ENCODE data around the gene RASGRF1. TPM values are rescaled to one million over a fixed set of nuclear protein-coding genes. Genes with fewer than 3 reads are reported as not detected.
"Not testable (repeated sequence)": the region's sequence is repeated elsewhere in the genome, so short reads cannot be mapped to it uniquely, and the experiment has no call there.

Gene RASGRF1, protein sequence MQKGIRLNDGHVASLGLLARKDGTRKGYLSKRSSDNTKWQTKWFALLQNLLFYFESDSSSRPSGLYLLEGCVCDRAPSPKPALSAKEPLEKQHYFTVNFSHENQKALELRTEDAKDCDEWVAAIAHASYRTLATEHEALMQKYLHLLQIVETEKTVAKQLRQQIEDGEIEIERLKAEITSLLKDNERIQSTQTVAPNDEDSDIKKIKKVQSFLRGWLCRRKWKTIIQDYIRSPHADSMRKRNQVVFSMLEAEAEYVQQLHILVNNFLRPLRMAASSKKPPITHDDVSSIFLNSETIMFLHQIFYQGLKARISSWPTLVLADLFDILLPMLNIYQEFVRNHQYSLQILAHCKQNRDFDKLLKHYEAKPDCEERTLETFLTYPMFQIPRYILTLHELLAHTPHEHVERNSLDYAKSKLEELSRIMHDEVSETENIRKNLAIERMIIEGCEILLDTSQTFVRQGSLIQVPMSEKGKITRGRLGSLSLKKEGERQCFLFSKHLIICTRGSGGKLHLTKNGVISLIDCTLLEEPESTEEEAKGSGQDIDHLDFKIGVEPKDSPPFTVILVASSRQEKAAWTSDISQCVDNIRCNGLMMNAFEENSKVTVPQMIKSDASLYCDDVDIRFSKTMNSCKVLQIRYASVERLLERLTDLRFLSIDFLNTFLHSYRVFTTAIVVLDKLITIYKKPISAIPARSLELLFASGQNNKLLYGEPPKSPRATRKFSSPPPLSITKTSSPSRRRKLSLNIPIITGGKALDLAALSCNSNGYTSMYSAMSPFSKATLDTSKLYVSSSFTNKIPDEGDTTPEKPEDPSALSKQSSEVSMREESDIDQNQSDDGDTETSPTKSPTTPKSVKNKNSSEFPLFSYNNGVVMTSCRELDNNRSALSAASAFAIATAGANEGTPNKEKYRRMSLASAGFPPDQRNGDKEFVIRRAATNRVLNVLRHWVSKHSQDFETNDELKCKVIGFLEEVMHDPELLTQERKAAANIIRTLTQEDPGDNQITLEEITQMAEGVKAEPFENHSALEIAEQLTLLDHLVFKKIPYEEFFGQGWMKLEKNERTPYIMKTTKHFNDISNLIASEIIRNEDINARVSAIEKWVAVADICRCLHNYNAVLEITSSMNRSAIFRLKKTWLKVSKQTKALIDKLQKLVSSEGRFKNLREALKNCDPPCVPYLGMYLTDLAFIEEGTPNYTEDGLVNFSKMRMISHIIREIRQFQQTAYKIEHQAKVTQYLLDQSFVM (N-terminal part only)
- polyA plus RNA-seq (ENCODE audit: insufficient read length in 4 of 4): under 1 TPM; 0.07 to 0.92 (median 0.51) TPM

DNA sequence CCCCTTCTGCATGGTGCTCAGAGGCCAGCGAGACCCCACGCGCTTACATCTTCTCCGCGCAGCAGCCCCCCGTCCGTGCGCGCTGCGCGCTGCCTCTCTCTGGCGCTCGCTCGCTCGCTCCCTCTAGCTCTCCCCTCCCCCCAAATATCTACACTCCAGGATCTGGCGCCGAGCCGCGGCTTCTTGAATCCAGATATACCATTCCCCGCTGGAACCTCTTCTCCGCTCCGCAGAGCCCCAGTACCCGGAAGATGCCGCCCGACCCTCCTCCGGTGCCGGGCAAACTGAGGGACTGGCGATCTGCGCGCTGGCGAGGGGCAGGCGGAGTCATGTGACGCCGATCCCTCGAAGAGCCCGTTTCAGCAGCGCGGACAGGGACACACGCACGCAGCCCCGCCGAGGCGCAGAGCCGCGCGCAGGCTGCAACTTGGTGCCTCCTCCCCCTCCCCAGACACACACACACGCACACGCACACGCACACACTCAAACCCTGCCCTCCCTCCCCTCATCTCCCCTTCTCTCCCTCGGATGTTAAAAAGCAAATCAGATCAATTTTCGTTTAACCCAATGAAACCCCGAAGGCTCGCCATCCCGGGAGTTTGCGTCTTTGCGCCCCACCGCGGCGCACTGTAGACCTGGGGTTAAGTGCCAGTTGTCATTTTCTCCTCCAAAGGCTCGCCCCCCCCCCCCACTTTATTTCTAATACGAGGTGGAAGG lies at the start of gene RASGRF1:
Gene RASGRF1, minus strand, starts transcription at position 294 of the 717 bp plus-strand sequence. Its CDS starts 282 bp downstream, at position 12.
- DNase-seq (ENCODE audit: low read depth in 4 of 4, low spot score in 3 of 4): no peak

DNA sequence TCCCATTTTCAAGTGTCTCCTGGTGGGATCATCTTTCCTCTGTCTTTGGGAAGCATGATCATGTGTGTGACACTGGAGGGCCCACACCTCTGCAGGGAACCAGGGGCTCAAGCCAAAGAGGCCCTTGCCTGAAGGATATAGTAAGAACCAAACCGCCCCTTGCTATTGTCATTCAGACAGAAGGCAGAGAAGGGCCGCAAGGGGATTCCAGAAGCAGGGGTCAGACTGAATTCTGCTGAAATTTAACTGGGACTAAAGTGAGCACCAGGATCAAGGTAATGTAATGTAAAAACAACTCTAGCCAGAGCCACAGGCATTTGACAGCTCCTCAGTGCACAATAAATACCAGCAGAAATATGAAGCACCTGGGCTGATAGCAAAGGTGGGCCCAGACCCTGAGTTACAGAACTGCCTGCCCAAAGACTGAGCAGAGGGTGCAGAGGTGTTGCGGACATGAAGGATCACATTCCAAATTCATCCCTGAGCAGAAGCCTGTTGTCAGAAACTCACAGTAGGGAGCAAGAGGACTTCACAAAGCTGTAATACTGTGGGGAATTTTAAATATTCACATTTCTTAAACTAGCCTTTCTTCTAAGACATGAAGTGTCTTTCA lies 46.0 kb upstream of the RASGRF1 start:
- DNase-seq (ENCODE audit: low read depth in 4 of 4, low spot score in 3 of 4): no peak

DNA sequence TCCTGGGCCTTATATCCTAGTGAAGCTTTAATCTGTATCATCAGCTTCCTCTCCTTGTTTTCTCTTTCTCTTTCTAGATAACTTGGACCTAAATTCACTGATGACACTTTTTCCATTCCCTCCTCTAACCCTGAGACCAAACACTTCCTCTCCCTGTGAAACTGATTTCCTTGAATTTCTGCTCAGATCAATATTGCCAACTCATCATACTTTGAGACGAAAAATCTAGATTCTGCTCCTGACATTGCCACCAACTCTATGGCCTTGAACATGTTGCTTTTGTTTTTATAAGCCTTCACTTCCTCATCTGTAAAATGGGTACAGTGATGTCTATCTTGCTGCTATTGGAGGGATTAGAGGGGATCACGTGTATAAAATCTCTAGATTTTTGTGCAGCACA lies 42.7 kb upstream of the RASGRF1 start:
- no peak for DNase-seq (ENCODE audit: low read depth in 4 of 4, low spot score in 3 of 4)

DNA sequence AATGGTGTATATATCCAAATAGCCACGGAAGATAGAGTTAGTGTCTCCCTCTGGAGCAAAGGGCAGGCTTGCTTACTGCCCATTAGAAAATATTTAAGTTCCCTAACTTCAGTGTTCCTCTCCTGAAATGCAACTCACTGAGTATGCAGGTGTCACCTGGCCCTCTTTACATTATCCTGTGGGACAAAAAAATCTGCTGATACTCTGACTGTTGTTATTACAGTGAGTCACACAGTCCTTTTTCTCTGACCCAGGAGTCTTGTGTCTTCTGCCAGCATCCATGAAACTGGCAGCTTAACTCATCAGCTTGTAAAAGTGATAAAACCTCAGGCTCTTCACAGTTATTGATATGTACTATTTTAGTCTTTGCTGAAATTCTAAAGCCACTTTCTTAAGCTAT lies 42.2 kb upstream of the RASGRF1 start:
- no peak for DNase-seq (ENCODE audit: low read depth in 4 of 4, low spot score in 3 of 4)

DNA sequence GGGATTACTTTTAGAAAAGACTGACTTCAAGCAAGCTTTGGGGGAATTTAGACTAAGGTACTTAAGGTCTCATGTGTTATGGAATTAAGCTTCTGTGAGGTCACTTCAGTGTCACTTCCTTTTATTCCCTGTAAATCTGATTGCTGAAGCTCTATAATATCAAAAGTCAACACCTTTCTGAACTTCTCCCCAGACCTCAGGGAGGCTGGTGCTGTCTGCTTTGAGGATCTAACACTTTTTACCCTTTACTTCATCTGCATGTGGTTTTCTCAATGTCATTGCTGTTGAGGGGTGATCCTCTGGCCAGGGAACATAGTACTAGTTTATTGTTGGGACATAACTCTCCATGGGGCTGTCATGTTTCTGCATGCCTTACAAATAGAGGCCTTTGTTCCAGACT lies 41.8 kb upstream of the RASGRF1 start:
- no peak for DNase-seq (ENCODE audit: low read depth in 4 of 4, low spot score in 3 of 4)

DNA sequence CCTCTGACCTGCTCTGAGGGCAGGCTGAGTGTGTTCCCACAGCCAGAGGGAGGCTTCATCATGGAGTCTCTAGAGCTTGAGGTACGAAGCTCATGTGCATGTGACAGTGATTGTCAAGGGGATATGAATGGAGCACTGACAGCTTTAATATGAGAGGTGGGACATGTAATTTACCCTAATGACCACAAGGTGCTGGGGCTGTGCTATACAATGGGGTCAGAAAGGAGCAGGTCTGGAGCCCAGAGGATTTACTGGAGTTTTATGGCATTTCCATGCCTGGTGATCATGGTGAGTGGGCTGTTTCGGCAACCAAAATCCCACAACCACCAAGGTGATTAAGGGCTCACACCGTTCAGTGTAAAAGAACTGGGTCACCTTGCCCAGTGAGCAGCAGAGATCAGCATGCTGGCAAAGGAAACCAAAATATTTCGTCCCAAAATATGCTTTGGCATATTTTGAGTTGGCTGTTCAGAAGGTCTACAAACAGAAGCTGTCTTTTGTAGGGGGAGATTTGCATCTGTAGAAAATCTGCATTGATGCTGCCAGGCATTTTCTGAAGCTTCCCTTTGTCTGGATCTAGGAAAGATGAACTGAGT lies 40.1 kb upstream of the RASGRF1 start:
- no peak for DNase-seq (ENCODE audit: low read depth in 4 of 4, low spot score in 3 of 4)

DNA sequence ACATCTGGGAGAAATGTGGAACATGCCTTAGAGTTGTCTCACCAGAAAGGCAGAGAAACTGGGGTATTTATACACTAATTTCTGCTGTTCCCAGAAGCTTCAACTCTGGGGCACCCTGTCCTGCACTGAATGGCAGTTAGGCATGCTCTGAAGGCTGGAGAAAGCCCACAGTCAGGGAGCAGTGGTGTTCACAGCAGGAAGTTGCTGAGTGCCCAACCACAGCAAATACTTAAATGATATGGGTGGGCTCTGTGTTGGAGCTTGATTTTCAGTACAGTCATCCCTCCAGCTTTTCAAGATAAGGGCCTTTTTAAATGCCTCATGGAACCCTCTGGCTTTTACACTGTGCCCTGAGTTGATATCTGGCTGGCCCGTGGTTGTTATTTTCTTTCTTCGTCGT lies 38.7 kb upstream of the RASGRF1 start:
- no peak for DNase-seq (ENCODE audit: low read depth in 4 of 4, low spot score in 3 of 4)

DNA sequence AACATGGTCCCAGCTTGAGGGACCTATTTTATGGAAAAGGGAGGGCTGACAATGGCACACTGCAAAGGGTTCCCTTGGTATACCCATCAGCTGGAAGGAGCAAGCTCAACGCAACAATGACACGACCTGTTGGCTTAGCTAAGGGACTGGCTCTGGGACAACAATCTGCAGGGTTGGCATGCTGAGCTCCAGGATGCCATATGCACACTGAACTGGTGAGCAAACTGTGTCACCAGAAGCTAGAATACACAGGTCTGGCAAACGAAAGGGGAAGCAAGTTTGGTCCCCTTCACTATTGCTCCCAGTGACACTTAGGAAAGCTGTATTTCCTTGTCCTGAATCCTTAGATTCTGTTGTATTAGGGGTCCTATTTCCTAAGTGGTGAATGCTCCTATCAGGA lies 38.0 kb upstream of the RASGRF1 start:
- no peak for DNase-seq (ENCODE audit: low read depth in 4 of 4, low spot score in 3 of 4)

DNA sequence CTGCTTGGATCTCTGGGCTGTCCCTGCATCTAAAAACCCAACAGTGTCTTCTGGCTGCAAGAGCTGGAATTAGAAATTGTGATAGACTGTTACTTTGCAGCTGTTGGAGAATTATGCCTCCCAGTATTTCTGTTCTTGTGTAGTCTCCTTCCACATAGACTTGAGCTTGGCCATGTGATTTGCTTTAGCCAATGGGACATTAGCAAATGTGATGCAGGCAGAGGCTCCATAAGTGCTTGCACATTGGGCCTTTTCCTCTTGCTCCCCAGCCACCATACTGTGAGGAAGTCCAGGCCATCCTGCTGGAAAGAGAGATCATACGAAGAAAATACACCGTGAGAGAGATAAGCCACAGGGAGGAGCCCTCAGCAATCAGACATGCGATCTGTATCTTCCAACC lies 33.8 kb upstream of the RASGRF1 start:
- no peak for DNase-seq (ENCODE audit: low read depth in 4 of 4, low spot score in 3 of 4)

DNA sequence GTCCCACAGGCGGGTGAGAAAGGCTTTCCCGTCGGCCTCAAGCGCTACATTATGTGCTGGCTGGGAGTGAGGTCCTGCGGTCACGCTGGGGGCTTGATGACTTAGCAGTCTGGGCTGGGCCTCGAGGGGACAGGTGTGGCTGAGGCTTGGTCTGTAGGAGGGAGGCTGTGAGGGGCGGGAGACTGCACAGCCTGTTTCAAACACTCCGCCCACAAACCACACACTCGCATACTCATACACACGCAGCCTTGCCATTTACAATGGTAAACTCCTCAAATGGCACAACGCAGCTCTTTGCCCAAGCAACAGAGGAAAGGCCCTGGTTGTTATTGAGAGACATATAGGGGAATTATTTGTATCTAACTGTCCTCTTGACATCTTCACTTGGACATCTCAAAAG lies 32.4 kb upstream of the RASGRF1 start:
- DNase-seq (ENCODE audit: low read depth in 4 of 4, low spot score in 3 of 4): no peak

DNA sequence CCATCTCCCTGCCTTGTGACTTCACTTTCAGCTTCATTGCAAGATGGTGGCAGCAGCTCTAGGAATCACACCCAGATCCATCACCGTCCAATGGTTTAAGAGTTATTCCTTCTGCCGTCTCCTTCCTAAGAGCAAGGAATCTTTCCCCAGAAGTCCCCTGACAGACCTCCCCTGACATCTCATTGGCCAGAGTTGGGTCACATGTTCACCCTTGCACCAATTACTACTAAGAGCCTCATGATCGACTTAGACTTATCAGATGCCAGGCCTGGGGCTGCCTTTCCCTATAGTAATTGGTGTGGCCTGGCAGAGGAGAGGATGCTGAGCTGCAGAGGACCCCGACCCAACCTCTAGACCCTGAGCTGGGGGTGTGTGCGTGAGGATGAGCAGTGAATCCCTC lies 31.8 kb upstream of the RASGRF1 start:
- no peak for DNase-seq (ENCODE audit: low read depth in 4 of 4, low spot score in 3 of 4)

DNA sequence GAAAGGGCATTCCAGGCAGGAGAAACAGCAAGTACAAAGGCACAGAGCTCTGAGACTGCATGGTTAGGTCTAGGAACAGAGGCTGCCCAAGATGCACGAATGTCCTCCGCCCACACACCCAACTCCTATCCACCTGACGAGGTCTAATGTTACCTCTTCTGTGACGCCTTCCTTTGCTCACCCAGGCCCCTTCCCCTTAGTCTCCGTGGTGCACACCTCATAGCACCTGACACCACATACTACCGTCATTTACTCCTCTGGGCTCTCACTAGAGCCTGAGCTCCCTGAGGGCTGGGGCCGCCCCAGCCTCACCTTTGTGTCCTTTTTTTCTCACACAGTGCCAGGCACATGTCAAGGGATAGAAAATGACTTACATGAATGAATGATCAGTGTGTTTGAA lies 31.0 kb upstream of the RASGRF1 start:
- DNase-seq (ENCODE audit: low read depth in 4 of 4, low spot score in 3 of 4): no peak

DNA sequence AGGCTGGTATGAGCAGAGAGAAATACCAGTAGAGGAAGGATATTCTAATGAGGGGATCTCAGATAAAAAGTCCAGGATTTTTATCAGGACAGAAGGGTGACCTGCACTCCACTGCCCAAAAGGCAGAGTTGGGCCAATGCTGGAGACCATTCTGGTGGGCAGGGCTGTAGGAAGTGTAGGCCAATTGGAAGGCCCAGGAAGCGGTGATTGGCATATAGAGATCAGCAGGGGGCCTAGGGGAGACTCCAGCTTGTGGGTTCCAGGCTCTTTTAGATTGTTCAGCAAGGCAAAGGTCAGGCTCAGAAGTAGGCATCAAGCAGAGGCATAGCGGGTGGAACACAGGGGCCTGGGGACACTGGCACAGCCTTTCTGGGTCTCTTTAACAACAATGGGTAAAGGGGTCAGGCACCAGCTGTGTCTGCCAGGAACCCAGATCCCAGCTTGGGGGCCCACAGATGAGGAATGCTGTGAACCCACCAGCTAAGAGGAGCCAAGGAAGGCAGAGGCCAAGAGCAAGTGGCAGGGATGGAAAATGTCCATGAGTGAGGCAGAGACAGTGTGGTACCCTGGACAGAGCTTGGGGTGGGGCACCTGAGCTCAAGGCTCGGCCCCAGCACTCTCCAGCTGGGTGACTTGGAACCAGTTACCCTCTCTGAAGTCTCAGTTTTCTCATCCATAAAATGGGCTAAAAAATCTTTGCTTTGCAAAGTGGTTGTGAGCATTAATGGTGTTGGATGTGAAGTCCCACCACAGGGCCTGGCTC lies 27.0 kb upstream of the RASGRF1 start:
- no peak for DNase-seq (ENCODE audit: low read depth in 4 of 4, low spot score in 3 of 4)

DNA sequence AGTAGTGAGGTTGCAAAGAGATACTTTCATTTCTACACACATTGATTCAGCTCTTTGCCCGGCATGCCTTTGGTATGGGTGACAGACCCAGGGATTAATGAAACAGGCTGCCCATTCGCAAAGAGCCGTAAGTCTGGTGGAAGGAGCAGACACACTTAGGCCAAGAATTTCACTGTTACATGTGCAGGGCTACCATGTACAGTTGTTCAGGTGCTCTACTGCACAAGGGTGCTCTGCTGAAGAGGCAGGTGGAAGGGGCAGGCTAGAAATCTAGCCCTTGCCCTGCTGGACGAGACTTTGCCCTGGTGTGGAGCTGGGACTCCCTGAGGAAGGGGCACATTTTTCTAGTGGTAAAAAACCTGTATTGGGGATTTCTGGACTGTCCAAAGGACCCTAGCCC lies 26.2 kb upstream of the RASGRF1 start:
- no peak for DNase-seq (ENCODE audit: low read depth in 4 of 4, low spot score in 3 of 4)

DNA sequence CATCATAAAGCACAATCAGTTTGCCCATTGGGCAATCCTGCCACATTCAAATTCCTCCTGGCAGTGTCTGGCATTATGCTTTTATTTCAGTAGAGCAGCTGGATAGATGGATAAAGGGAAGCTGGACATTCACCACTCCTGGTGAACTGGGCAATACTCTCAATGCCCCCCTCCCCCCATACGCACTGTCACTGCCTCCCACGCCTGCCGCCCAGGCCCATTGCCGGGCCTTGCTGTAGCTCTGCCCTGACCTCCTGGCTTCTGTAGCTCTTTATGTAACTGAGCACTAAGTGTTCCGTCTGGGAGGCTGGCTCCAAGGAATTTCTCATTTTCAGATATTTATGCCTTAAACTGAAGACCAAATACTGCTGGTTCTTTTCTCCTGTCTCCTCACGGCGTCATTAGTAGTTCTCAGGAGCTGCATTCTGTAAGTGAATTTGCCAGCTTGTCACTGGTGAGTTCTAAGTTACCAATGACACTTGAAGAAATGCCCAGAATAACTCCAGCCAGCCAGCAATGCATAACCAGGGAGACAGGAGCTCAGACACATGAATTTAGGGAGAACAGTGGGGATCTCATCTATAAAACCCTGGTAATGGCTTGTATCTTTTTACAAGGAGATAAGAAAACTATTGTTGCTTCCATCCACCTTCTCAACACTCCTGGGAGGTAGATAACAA lies 25.5 kb upstream of the RASGRF1 start:
- no peak for DNase-seq (ENCODE audit: low read depth in 4 of 4, low spot score in 3 of 4)

DNA sequence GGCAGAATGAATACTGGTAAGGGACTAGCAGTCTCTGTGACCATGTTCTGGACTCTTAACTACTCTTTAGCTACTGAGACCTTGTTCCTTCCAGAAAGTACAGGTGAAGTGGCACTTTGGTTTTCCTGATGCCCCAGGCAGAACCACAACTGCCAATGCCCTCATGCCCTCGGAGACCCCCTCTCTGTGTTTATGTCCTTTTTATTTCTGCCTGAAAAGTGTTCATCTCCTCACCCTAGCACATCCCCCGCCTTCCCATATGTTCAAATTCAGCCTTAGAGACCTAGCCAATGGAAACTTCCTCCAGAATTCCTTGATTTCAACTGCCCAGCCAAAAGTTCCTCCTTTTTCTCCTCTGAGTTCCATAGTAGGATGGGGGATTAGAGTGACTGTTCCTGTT lies 23.3 kb upstream of the RASGRF1 start:
- DNase-seq (ENCODE audit: low read depth in 4 of 4, low spot score in 3 of 4): no peak

DNA sequence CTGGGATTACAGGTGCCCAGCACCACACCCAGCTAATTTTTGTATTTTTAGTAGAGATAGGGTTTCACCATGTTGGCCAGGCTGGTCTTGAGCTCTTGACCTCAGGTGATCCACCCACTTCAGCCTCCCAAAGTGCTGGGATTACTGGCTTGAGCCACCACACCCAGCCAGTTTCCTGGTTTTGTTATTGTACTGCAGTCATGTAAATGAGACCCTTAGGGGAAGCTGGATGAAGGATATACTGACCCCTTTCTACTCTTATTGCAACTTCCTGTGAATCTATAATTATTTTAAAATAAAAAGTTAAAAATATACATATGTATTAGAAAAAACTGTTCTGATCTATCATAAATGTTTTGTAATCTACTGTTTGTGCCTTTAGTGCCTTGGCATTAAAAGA lies 20.8 kb upstream of the RASGRF1 start:
- not testable (repeated sequence) for DNase-seq (ENCODE audit: low read depth in 4 of 4, low spot score in 3 of 4)

DNA sequence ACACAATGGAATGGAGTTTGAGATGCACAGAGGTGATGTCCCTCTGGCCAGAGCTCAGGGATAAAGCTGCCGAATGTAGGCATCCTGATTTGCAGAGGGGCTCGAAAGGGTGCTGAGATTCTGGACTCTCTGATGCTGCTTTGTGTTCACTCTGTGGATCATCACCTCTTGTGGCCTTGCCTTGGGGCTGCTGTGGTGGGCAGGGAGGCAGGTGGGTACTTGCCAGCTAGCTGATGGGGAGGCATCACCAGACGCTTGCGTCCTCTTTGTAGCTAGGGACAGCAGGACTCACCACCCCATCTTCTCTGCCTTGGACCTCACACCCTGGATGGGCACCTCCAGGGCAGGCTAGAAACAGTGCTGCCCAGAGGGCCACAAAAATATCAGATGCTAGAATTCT lies 14.6 kb upstream of the RASGRF1 start:
- DNase-seq (ENCODE audit: low read depth in 4 of 4, low spot score in 3 of 4): no peak

All from left renal pelvis (tissue), 4 donors.